BLaER1 treated with 17β-estradiol and CSF1 and Interleukin-3, amounts not matched to agents 10 nM and 100 nM (cell line): ENCODE data around the gene MOBP.
A peak's percentile ranks its signal among the peaks of the same experiment; 100 is the strongest.

Experiments
- H3K27ac ChIP-seq, 11 experiments: shearing (Covaris generic); formaldehyde crosslinking; 2 replicates each; pipeline ENCODE4 v1.8.1; 2022
- H3K27me3 ChIP-seq, 11 experiments: shearing (Covaris generic); formaldehyde crosslinking; 2 replicates each; pipeline ENCODE4 v1.8.1; 2022
- H3K36me3 ChIP-seq, 11 experiments: shearing (Covaris generic); formaldehyde crosslinking; 2 replicates each; pipeline ENCODE4 v1.8.1; 2022
- H3K4me1 ChIP-seq, 10 experiments: shearing (Covaris generic); formaldehyde crosslinking; 2 replicates each; pipeline ENCODE4 v1.8.1; 2022
- H3K4me2 ChIP-seq, 11 experiments: shearing (Covaris generic); formaldehyde crosslinking; 2 replicates each; pipeline ENCODE4 v1.8.1; 2022
- H3K4me3 ChIP-seq, 10 experiments: shearing (Covaris generic); formaldehyde crosslinking; 2 replicates each; pipeline ENCODE4 v1.8.1; 2022
- H3K9ac ChIP-seq, 11 experiments: shearing (Covaris generic); formaldehyde crosslinking; 2 replicates each; pipeline ENCODE4 v1.8.1; 2022
- H3K9me3 ChIP-seq, 11 experiments: shearing (Covaris generic); formaldehyde crosslinking; replicated peaks in 1 of 11; 2 replicates each; pipeline ENCODE4 v1.8.1; 2022
- H4K20me1 ChIP-seq, 11 experiments: shearing (Covaris generic); formaldehyde crosslinking; 2 replicates each; pipeline ENCODE4 v1.8.1; 2022
- Cebpa-rat ChIP-seq, 11 experiments: shearing (Covaris generic); IDR thresholded peaks; 2 replicates each; pipeline ENCODE4 v1.8.1; 2022

The MOBP gene

DNA sequence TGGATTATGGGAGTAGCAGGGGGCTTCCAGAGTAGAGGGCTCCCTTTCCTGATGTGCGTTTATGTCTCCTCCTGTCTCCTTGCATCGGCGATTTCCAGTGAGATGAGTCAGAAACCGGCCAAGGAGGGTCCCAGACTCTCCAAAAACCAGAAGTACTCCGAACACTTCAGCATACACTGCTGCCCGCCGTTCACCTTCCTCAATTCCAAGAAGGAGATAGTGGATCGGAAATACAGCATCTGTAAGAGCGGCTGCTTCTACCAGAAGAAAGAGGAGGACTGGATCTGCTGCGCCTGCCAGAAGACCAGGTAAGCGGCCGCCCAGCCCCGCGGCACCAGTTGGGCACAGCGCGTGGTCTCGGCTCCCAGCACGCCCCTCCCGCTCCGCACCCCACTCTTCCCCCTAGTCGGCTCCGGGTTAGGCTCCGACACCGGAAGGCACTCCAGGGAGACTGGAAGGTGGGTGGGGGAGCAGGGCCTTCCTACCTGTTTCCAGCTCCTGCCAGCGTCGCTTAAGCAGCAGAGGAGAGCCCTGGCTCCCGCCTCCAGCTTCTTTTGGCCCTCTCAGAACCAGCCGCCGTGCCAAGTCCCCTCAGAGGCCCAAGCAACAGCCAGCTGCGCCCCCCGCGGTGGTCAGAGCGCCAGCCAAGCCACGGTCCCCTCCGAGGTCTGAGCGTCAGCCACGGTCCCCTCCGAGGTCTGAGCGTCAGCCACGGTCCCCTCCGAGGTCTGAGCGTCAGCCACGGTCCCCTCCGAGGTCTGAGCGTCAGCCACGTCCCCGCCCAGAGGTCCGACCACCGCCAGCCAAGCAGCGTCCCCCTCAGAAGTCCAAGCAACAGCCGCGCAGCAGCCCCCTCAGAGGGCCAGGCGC lies 34.7 kb downstream of the MOBP start:
- Histone ChIP-seq H3K36me3 (no peaks in the 10 kb centered on the region), H3K27me3 (no peaks in the 10 kb centered on the region), H3K4me1 (peaks cover 12 to 22% (median 17%) of the 10 kb centered on the region in 10 experiments), H3K4me3 (no peak overlapping the region), H3K27ac (no peak overlapping the region), H4K20me1 (no peaks in the 10 kb centered on the region), H3K9me3 (peaks cover 0 to 5% (median 0%) of the 10 kb centered on the region in 11 experiments; a peak in 1 of 22 replicates), H3K9ac (no peak overlapping the region), H3K4me2 (no peak overlapping the region)
- TF ChIP-seq Cebpa-rat (IDR thresholded peaks at IDR 0.05) = no peak

DNA sequence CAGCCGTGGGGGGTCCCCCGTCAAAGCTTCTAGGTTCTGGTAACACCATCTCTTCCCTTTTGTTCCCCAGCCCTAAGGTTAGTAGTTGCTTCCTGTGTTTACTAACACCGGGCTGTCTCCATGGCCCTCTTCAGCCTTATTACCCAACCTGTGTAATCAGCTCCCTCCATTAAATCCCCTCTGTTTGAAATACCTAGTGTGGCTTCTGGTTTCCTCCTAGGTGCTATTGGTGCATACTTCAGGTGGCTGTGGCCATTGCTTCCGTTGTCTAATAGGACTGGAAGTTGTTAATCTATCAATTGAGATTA lies 35.3 kb downstream of the MOBP start:
- Histone ChIP-seq H3K9me3 (peaks cover 0 to 5% (median 0%) of the 10 kb centered on the region in 11 experiments; a peak in 1 of 22 replicates), H3K27me3 (no peaks in the 10 kb centered on the region), H3K4me3 (no peak overlapping the region)

GRCh38 chr3:39505866-39506742 lies 38.6 kb downstream of the MOBP start:
- Histone ChIP-seq H3K36me3 (no peaks in the 10 kb centered on the region), H3K9ac (0 out of 22 replicates have a peak overlapping the region, but pooled peaks of 1 of the 11 experiments have one; percentile 13), H3K4me1 (peaks cover 13 to 30% (median 20%) of the 10 kb centered on the region in 10 experiments), H3K27ac (peak overlapping the region in 8 of 11 experiments; percentile 3 to 53 (median 27); a peak in 9 of 22 replicates), H3K27me3 (no peaks in the 10 kb centered on the region), H3K4me3 (no peak overlapping the region), H4K20me1 (no peaks in the 10 kb centered on the region), H3K4me2 (peak overlapping the region; percentile 51 to 88 (median 77)), H3K9me3 (peaks cover 0 to 5% (median 0%) of the 10 kb centered on the region in 11 experiments; a peak in 1 of 22 replicates)
- TF ChIP-seq Cebpa-rat (IDR thresholded peaks at IDR 0.05) = no peak

More for the DNA sequence above, 35.3 kb downstream of the MOBP start:
- H3K4me1 ChIP-seq = peaks cover 13 to 28% (median 20%) of the 10 kb centered on the region in 10 experiments
- no peaks in the 10 kb centered on the region for H3K36me3 ChIP-seq
- no peak overlapping the region for H3K9ac ChIP-seq
- H4K20me1 ChIP-seq = no peaks in the 10 kb centered on the region
- H3K27ac ChIP-seq = no peak overlapping the region
- no peak for TF ChIP-seq Cebpa-rat (IDR thresholded peaks at IDR 0.05)
- H3K4me2 ChIP-seq = no peak overlapping the region

- Histone ChIP-seq H3K36me3 (no peaks in the 10 kb centered on the region), H3K27ac (peak overlapping the region in 8 of 11 experiments; percentile 3 to 53 (median 27); a peak in 9 of 22 replicates), H3K9me3 (peaks cover 0 to 5% (median 0%) of the 10 kb centered on the region in 11 experiments; a peak in 1 of 22 replicates), H3K9ac (0 out of 22 replicates have a peak overlapping the region, but pooled peaks of 1 of the 11 experiments have one; percentile 13), H3K4me3 (no peak overlapping the region), H3K27me3 (no peaks in the 10 kb centered on the region), H3K4me1 (peaks cover 13 to 30% (median 20%) of the 10 kb centered on the region in 10 experiments), H4K20me1 (no peaks in the 10 kb centered on the region), H3K4me2 (peak overlapping the region; percentile 51 to 88 (median 77))
- peak in 3 of 11 experiments; percentile 13 to 21 (median 20); a peak in 1 of 22 replicates for TF ChIP-seq Cebpa-rat (IDR thresholded peaks at IDR 0.05)
Observed at GRCh38 chr3:39506863-39507262, 39.4 kb downstream of the MOBP start.

DNA sequence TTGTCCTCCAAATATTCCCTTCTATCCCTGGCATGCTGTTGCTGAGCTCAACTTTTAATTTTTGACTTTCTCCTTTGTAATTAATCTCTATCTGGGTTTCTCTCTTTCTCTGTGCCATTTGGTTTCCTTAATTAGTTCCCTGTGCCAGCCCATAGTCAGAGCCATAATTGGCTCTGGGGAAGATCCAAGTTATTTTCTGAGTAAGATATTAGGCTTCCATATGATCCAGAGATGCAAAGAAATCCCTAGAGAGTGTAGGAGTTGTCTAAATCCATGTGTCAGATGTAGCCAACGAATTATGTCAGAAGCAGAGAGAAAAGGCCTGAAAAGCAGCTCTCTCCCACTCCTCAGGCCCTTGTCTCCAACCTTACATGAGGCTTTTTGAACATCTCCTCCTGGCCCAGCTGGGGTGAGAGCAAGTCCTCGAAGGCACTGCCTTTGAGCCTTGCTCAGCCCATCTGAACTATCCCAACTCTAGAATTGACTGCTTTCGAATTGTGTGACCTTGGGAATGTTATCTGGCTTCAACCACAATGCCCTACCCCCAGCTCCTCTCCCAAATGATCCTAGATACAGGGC lies 46.4 kb downstream of the MOBP start:
- Histone ChIP-seq H4K20me1 (no peaks in the 10 kb centered on the region), H3K4me2 (no peak overlapping the region), H3K27ac (no peak overlapping the region), H3K36me3 (no peaks in the 10 kb centered on the region), H3K9ac (no peak overlapping the region), H3K4me3 (no peak overlapping the region), H3K4me1 (no peaks in the 10 kb centered on the region), H3K9me3 (no peaks in the 10 kb centered on the region), H3K27me3 (no peaks in the 10 kb centered on the region)
- TF ChIP-seq Cebpa-rat (IDR thresholded peaks at IDR 0.05) = no peak

- no peaks in the 10 kb centered on the region for H3K27me3 ChIP-seq
- no peak for TF ChIP-seq Cebpa-rat (IDR thresholded peaks at IDR 0.05)
- no peaks in the 10 kb centered on the region for H3K36me3 ChIP-seq
- H3K9ac ChIP-seq = no peak overlapping the region
- no peak overlapping the region for H3K4me3 ChIP-seq
- no peaks in the 10 kb centered on the region for H4K20me1 ChIP-seq
- no peaks in the 10 kb centered on the region for H3K9me3 ChIP-seq
- H3K27ac ChIP-seq = no peak overlapping the region
- H3K4me1 ChIP-seq = no peaks in the 10 kb centered on the region
- no peak overlapping the region for H3K4me2 ChIP-seq
Observed at GRCh38 chr3:39515681-39516441, 48.4 kb downstream of the MOBP start.

- no peak overlapping the region for H3K27ac ChIP-seq
- no peaks in the 10 kb centered on the region for H3K36me3 ChIP-seq
- no peaks in the 10 kb centered on the region for H3K27me3 ChIP-seq
- peaks cover 5 to 7% (median 6%) of the 10 kb centered on the region in 11 experiments for H3K9me3 ChIP-seq
- no peak for TF ChIP-seq Cebpa-rat (IDR thresholded peaks at IDR 0.05)
- H4K20me1 ChIP-seq = no peaks in the 10 kb centered on the region
- no peak overlapping the region for H3K9ac ChIP-seq
- H3K4me2 ChIP-seq = no peak overlapping the region
- no peak overlapping the region for H3K4me3 ChIP-seq
- H3K4me1 ChIP-seq = no peaks in the 10 kb centered on the region
Observed at GRCh38 chr3:39519103-39519502, 51.6 kb downstream of the MOBP start.

DNA sequence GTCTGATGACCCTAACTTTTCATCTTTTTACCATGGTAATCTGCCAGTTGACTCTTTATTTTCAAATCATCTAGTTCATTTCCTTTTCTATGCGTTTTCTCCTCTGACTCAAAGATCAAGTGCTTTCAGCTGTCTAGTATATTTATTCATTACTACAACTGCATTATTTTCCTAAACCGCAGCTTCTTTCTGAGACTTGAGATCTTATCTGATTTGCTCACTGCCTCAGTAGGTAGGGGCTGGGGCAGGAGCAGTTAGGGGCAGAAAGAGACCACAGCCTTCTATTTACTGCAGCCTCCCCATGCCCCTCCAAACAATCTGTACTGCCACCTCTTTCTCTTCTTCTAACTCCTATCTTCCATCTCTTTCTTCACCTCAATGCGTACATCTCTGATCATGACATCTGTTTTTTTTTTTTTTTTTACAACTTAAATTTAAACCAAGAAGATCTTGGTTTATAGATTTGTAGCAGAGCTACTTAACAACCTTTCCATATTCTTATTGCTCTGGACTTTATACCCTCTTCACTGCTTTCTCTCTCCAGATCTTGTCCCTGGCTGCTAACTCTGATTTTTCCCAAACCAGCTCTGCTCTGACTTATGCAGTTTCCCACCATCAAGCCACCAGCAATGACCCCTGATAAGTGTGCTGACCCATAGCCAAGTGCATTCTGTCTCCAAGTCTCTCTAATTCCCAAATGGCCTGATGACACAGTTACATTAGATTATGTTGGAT lies 52.2 kb downstream of the MOBP start:
- H3K4me3 ChIP-seq = no peak overlapping the region
- H3K9ac ChIP-seq = no peak overlapping the region
- no peak overlapping the region for H3K4me2 ChIP-seq
- H3K27ac ChIP-seq = no peak overlapping the region
- peaks cover 9 to 12% (median 12%) of the 10 kb centered on the region in 11 experiments for H3K9me3 ChIP-seq
- no peaks in the 10 kb centered on the region for H3K36me3 ChIP-seq
- no peaks in the 10 kb centered on the region for H3K4me1 ChIP-seq
- H3K27me3 ChIP-seq = no peaks in the 10 kb centered on the region
- TF ChIP-seq Cebpa-rat (IDR thresholded peaks at IDR 0.05) = no peak
- no peaks in the 10 kb centered on the region for H4K20me1 ChIP-seq
